NCI-H524 (cell line): ENCODE results near the gene IQGAP1.
"Not testable (repeated sequence)": the region's sequence is repeated elsewhere in the genome, so short reads cannot be mapped to it uniquely, and the experiment has no call there.

Experiments
- DNase-seq, 2 experiments: peaks; one replicate each; lab custom pipeline; 2025; lab: John Stamatoyannopoulos, UW

IQGAP1 gene

GRCh38 chr15:90411176-90411575, 23.1 kb downstream of the IQGAP1 start:
- no peak for DNase-seq

DNA sequence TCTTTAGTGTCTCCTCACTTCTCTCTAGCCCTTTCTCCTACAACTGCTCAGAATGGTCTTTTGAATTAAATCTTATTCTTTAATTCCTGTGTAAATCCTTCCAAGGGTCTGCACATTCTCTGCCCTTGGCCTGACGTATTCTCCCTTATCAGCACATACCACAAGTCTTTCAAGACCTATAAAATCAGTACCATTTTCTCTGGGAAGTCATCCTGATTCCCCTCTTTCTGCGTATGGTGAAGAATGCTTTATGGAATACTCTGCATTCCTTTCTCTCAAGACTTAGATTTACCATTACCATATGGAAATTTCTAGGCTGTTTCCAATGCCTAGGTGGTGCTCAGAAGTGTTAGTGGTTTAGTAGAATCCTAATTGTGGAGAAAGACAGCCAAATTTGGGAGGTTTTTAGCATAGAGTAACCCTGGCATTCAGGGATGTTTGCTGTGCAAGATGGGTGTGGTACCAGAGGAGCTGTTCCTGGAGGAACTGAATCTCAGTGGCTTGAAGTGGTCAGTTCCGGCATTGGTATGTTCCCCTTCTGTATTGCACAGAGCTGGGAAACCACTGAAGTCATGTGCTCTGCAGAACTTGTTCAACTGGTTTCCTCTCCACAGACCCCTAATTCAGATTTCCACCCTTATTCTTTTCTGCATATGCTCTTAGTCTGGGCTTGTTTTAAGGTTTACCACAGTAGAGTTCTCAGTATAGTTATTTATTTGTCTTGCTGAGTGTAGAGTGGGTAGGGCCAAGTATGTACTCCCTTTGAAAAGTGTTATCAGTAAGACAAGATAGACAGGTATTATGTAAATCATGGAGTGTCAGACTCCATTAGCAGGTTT, 24.5 kb downstream of the IQGAP1 start:
- no peak for DNase-seq

- no peak for DNase-seq
Measured at GRCh38 chr15:90413411-90414379, 25.7 kb downstream of the IQGAP1 start.

- no peak for DNase-seq
Measured at GRCh38 chr15:90414408-90415028, 26.5 kb downstream of the IQGAP1 start.

GRCh38 chr15:90416052-90416451, 28.0 kb downstream of the IQGAP1 start:
- not testable (repeated sequence) for DNase-seq

- no peak for DNase-seq
Measured at GRCh38 chr15:90418627-90419026, 30.6 kb downstream of the IQGAP1 start.

GRCh38 chr15:90419206-90419605, 31.2 kb downstream of the IQGAP1 start:
- DNase-seq: no peak

DNA sequence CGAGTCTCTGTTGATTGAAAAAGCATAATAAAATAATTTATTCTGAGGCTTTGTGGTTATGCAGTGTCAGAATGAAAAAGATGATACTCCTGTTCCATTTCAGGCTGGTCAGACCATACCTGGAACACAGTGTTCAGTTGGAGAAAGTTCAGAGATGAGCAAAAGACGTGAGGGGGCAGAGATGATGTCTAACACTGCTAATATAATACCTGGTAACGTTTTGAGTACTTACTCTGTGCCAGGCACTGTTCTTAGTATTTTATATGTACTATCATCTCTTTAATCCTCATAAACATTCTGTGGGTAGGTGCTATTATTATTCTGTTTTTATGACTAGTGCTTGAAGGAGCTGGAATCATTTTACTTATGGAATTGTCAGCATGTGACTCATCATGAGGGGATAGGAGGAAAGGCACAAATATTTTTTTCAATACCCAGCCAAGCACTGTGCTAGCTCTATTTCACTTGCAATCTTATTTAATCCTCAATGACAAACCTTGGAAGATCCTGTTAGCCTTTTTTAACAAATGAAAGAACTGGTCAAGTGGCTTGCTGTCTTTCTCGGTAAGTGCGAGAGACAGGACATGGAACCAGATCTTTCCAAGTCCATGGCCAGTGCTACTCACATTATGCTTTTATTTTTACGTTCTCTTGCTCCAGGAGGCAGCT, 31.8 kb downstream of the IQGAP1 start:
- no peak for DNase-seq

DNA sequence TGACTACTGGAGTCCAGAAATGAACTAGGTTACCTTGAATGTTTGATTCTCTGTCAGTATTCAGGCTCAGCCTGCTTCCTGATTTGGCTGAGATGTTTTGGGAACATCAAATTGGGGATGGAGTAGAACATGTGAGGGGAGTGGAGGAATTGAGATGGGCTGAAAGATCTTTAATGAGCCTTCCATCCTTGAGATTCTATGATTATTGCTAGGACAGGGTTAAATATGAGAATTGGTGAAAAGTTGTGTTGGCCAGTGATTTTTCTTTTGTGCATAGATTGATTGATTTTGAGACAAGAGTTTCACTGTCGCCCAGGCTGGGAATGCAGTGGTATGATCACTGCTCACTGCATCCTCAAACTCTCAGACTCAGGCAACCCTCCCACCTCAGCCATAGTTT, 32.4 kb downstream of the IQGAP1 start:
- no peak for DNase-seq

DNA sequence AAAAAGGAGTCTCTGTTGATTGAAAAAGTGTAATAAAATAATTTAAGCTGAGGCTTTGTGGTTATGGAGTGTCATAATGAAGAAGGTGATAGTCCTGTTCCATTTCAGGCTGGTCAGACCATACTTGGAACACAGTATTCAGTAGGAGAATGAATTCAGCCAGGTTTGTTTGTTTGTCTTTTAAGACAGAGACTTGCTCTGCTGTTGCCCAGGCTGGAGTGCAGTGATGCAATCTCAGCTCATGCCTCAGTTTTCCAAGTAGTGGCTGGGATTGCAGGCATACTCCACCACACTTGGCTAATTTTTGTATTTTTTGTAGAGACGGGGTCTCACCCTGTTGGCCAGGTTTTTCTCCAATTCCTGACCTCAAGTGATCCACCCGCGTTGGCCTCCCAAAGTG, 33.5 kb downstream of the IQGAP1 start:
- no peak for DNase-seq

DNA sequence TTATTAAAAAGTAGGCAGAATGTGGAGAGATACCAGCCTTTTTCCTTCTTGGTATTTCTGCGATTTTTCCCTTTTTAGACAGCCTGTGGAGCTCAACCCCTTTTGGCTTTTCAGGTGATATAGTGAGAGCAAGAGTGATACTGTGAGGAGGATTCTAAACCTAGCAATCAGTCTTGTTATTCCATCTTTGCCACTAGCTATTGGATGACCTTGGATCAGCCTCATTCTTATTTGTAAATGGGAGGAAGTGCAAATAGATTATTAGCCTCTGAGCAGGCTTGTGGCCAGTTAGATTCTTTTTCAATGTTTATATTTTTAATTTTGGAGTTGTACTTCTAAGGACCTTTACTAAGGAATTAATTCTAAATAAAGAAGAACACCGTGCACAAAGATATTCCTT, 34.0 kb downstream of the IQGAP1 start:
- DNase-seq: no peak

DNA sequence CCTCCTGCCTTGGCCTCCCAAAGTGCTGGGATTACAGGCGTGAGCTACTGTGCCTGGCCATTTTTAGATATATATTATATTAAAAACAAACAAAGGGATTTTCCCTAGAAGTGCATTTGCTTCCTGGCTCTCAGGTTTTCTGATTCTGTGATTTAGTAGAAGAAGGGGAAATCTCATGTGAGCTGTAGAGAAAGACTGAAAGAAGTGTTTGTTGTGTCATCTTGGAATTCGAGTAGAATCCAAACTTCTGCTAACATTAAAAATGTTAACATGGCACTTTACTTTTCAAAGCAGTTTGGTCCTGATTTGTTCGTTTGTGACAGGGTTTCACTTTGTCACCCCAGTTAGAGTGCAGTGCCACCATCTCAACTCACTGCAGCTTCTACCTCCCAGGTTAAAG, 34.9 kb downstream of the IQGAP1 start:
- DNase-seq: no peak

GRCh38 chr15:90423801-90424319, 35.8 kb downstream of the IQGAP1 start:
- no peak for DNase-seq

- no peak for DNase-seq
Measured at GRCh38 chr15:90425726-90426346, 37.8 kb downstream of the IQGAP1 start.

DNA sequence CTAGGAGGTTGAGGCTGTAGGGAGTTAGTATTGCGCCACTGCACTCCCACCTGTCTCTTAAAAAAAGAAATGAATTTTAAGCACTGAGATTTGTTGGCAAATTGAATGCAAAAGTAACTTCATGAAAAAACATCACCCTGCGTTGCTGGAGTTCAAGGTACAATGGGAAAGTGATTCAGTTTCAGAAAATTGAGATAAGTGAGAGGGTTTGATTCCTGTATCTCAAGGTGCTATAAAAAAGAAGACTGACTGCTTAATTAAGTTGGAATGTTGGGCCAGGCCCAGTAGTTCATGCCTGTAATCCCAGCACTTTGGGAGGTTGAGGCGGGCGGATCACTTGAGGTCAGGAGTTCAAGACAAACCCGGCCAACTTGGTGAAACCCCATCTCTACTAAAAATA, 39.1 kb downstream of the IQGAP1 start:
- DNase-seq: no peak

- no peak for DNase-seq
Measured at GRCh38 chr15:90432253-90432652, 44.2 kb downstream of the IQGAP1 start.

GRCh38 chr15:90435652-90436337, 47.8 kb downstream of the IQGAP1 start:
- no peak for DNase-seq

- DNase-seq: no peak
Measured at GRCh38 chr15:90436952-90437351, 48.9 kb downstream of the IQGAP1 start.

GRCh38 chr15:90437516-90437915, 49.5 kb downstream of the IQGAP1 start:
- no peak for DNase-seq

GRCh38 chr15:90439946-90440345, 51.9 kb downstream of the IQGAP1 start:
- DNase-seq: no peak

- DNase-seq: no peak
Measured at GRCh38 chr15:90441027-90441426, 53.0 kb downstream of the IQGAP1 start.
